DOHH2 (cell line): ENCODE data around the gene CEBPG.

Source experiments
- EZH2phosphoT487 ChIP-seq: fragments of 200-600 bp; sonication (generic); IDR thresholded peaks from 2 replicates; pipeline ENCODE4 v1.6.1; 2017; ENCODE audit warnings: borderline replicate concordance, mild to moderate bottlenecking, antibody characterized with exemption, low read length, moderate library complexity, mixed read lengths
- TF ChIP-seq, protein P1 (sequence below): fragments of 200-600 bp; sonication (generic); IDR thresholded peaks from one replicate; pipeline ENCODE4 v1.5.1; 2014; ENCODE audit warnings: antibody characterized with exemption, mild to moderate bottlenecking, low read depth, low read length; ENCODE audit not compliant: poor library complexity, severe bottlenecking

DNA sequence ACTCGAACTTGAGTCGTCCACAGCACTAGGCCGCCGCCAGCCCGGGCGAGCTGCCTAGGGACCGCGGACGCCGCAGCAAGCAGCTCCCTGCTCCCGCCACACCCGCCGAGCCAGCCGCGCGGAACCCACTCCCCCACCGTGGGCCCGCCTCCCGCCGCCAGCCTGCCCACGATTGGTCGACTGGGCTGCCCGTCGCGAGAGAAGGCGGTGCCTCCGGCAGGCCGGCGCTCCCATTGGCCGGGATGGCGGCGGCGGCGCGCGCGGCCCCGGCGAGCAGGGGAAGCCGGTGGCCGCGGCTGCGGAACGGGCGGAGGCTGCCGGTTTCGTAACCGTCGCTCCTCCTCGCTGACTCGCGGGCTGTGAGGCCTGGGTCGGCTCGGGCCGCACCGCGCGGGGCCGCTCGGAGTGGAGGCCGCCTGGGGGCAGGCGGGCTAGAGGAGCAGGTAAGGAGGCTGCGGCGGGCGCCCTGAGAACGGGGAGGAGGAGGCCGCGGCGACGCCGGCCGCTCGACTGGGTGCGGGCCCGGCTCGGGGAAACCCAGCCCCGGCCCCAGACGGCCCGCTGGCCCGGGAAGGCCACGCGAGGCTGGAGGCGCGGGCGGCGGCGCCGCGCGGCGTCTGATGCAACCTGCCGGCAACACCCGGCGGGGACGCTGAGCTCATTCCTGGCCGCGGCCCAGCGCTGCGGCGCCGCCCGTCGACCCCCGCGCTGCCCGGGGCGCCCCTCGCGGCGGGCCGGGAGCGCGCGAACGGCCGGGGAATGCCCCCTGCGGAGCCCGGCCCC is at the start of gene CEBPG:
- TF ChIP-seq, protein P1, sequence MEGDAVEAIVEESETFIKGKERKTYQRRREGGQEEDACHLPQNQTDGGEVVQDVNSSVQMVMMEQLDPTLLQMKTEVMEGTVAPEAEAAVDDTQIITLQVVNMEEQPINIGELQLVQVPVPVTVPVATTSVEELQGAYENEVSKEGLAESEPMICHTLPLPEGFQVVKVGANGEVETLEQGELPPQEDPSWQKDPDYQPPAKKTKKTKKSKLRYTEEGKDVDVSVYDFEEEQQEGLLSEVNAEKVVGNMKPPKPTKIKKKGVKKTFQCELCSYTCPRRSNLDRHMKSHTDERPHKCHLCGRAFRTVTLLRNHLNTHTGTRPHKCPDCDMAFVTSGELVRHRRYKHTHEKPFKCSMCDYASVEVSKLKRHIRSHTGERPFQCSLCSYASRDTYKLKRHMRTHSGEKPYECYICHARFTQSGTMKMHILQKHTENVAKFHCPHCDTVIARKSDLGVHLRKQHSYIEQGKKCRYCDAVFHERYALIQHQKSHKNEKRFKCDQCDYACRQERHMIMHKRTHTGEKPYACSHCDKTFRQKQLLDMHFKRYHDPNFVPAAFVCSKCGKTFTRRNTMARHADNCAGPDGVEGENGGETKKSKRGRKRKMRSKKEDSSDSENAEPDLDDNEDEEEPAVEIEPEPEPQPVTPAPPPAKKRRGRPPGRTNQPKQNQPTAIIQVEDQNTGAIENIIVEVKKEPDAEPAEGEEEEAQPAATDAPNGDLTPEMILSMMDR, result no peak
- TF ChIP-seq EZH2phosphoT487, result no peak
